IPS-NIHi7 (cell line): ENCODE measurements around the gene SPIC.

Experiments
- DNase-seq: peaks from one replicate; pipeline ENCODE4 v3.0.0; 2012; ENCODE audit warnings: mixed read lengths; ENCODE audit errors: extremely low spot score

The SPIC gene

DNA sequence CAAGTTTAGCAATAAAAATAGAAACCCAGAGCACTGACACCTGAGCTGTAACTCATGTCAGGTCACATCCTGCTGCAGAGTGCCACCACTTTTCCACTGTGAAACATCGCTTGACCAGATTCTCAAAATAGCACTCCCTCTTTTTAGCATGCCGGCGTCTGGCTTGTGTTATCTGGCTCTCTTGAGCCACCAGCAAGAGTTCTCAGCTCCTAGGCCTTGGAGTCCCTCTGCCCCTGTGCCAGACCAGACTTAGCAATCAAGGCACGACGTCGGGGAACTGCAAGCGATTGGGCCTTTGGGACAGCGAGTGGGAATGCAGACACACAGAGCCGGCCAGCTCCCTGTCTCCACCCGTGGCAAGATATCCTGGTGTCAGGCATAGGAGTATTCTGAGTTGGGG lies 52.5 kb downstream of the SPIC start:
- no peak for DNase-seq

DNA sequence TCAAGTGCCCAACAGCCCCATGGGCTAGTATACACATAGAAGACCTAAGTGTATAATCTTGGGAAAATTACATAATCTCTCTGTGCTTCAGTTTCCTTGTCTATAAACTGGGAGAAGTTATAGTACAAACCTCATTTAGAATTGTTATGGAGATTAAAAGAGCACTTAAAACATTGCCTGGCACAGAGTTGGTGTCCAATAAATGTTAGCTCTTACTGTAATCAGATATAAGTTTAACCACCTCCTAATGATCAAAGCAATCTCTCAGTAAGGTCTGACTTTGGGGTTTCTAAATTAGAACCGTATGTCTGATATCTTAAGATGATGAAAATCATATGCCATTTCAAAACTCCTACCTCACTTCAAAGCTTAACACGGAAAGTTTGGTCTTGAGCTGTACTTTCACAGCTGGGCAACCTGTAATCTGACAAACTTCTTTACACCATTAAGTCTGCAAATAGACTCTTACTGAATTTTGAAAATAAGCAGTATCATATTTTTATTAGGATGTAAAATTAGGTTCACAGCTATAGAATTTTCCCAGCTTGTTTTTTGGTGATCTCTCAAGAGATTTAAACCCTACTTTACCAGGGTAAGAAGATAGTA lies 61.0 kb downstream of the SPIC start:
- no peak for DNase-seq
